H1 (cell line): ENCODE data around the gene DLX4. TPM values are rescaled to one million over a fixed set of nuclear protein-coding genes. Genes with fewer than 3 reads are reported as not detected.

Source experiments
- ASH2L ChIP-seq: fragments of 200-600, 300-600 bp; sonication (generic); IDR thresholded peaks from one replicate; pipeline ENCODE4 v1.7.1; 2017; ENCODE audit warnings: low read length
- BCL11A ChIP-seq, 2 experiments: IDR thresholded peaks; one replicate each; pipeline ENCODE4 v1.6.1; 2011; ENCODE audit warnings: low read depth in 2 of 2, low read length in 2 of 2, mild to moderate bottlenecking in 2 of 2
- CBX8 ChIP-seq: fragments of 300-800, 300-1000 bp; sonication (generic); IDR thresholded peaks from 2 replicates; pipeline ENCODE4 v1.7.1; 2016; ENCODE audit warnings: low read depth, low read length, borderline replicate concordance
- EZH2 ChIP-seq: fragments of 200-600 bp; sonication (generic); IDR thresholded peaks from 2 replicates; pipeline ENCODE4 v1.7.1; 2012; ENCODE audit warnings: low read depth, mild to moderate bottlenecking, moderate library complexity, low read length, inconsistent platforms; ENCODE audit not compliant: severe bottlenecking
- GABPA ChIP-seq: IDR thresholded peaks from 2 replicates; pipeline ENCODE4 v1.6.1; 2011; ENCODE audit warnings: mild to moderate bottlenecking, low read length, moderate library complexity, borderline replicate concordance; ENCODE audit not compliant: insufficient read depth
- KDM1A ChIP-seq: fragments of 200-600, 300-600 bp; sonication (generic); IDR thresholded peaks from 2 replicates; pipeline ENCODE4 v1.7.1; 2016; ENCODE audit warnings: mild to moderate bottlenecking, low read length, borderline replicate concordance
- KDM5A ChIP-seq: fragments of 200-600 bp; IDR thresholded peaks from 2 replicates; pipeline ENCODE4 v1.7.1; 2012; ENCODE audit warnings: mild to moderate bottlenecking, low read length, inconsistent platforms, mixed read lengths
- MAFK ChIP-seq: IDR thresholded peaks from 2 replicates; pipeline ENCODE4 v1.6.1; 2012; ENCODE audit warnings: low read depth, mild to moderate bottlenecking, improper control_type of control experiment, low read length
- RFX5 ChIP-seq: IDR thresholded peaks from 2 replicates; pipeline ENCODE4 v1.6.1; 2011; ENCODE audit warnings: low read depth, low read length, improper control_type of control experiment, borderline replicate concordance
- RNF2 ChIP-seq: fragments of 200-900, 300-1000 bp; sonication (generic); IDR thresholded peaks from 2 replicates; pipeline ENCODE4 v1.7.1; 2016; ENCODE audit warnings: borderline replicate concordance, low read depth, mild to moderate bottlenecking, antibody characterized with exemption, low read length; ENCODE audit not compliant: poor library complexity, severe bottlenecking; ENCODE audit errors: missing control alignments
- RXRA ChIP-seq: IDR thresholded peaks from 2 replicates; pipeline ENCODE4 v1.6.1; 2011; ENCODE audit warnings: low read depth, mild to moderate bottlenecking, low read length, moderate library complexity; ENCODE audit not compliant: insufficient read depth
- SIRT6 ChIP-seq: IDR thresholded peaks from one replicate; pipeline ENCODE4 v1.7.1; 2012; ENCODE audit warnings: low read length, inconsistent platforms
- SIX5 ChIP-seq: IDR thresholded peaks from 2 replicates; pipeline ENCODE4 v1.6.1; 2011; ENCODE audit warnings: mild to moderate bottlenecking, low read depth, low read length
- SP2 ChIP-seq: IDR thresholded peaks from 2 replicates; pipeline ENCODE4 v1.6.1; 2012; ENCODE audit warnings: mild to moderate bottlenecking, low read length, inconsistent platforms
- SRF ChIP-seq: IDR thresholded peaks from 2 replicates; pipeline ENCODE4 v1.6.1; 2011; ENCODE audit warnings: mild to moderate bottlenecking, low read depth, low read length, moderate library complexity
- SUZ12 ChIP-seq: fragments of 200-600 bp; sonication (generic); IDR thresholded peaks from 2 replicates; pipeline ENCODE4 v1.6.1; 2012; ENCODE audit warnings: mild to moderate bottlenecking, inconsistent platforms, low read length, moderate library complexity, mixed read lengths
- TCF12 ChIP-seq: IDR thresholded peaks from 2 replicates; pipeline ENCODE4 v1.6.1; 2011; ENCODE audit warnings: low read depth, mild to moderate bottlenecking, low read length
- polyA plus RNA-seq, 7 experiments: library from polyadenylated mRNA; depleted of rRNA in 3 of 7; stranded (reverse) in 5 of 7; unstranded in 2 of 7; fragments of >200 nt in 5 of 7; fragments of 200-250 nt in 2 of 7; gene quantifications; 1 replicate in 5 of 7; 2 replicates in 1 of 7; 4 replicates in 1 of 7; pipeline versions ENCODE4 v1.2.1 to v1.2.3, GENCODE V29; 2011 to 2013; ENCODE audit warnings: missing spikeins in 2 of 7, mixed read lengths in 2 of 7
- total RNA-seq: library from RNA; stranded (reverse); fragmentation: NEBNext Ultra II Directional; extraction: Animal tissue kit (Norgen Biotek cat#: 25700); gene quantifications from 2 replicates; pipeline ENCODE4 v1.2.1, GENCODE V29; 2021

Gene DLX4
- total and polyA plus RNA-seq, 2 of the 8 experiments (the other 6 are each of a cell fraction or from before 2014, with no cell fraction given), result 0.67 to 0.80 TPM

DNA sequence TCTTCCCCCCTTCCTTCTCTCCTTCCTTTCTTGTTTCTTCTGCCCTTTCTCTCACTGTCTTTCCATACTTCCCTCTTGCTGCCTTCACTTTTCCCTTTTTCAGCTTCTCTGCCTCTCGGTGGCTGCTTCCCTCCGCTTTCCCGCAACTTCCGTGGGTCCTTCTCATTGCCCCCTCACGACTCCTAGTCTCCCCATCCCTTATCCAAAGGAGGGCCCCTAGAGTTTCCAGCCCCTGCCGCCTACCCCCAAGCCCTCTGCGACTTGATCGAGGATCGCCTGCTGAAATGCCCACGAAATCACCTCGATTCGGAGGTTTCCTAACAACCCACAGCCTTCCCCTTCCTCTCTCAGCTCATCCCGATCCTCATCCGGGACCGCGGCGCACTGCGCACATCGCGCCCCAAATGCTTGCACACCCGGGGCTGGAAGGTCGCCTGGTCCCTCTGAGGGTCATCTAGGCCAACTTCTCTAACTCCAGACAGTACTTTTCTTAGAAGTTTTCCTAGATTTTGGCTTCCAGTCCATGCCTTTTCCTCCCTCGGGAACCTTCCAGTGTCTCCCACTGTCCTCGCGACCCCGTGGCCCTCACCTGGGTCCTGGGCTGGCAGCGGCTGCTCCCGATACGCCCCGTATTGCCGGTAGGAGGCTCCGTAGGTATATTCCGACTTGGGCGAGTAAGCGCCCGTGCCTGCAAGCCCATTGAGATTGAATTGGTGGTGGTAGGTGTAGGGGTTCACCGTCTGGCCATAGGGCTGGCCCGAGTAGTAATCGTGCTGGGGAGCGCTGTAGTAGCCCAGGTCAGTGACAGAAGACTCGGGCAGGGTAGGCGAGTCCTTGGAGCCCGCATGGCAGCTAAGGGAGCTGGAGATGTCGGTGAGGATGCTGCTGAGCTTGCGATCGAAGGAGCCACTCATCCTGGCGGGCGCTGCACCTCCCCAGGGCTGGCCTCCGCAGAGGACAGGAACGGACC is 25.4 kb downstream of the DLX4 start (continued):
- TF ChIP-seq TCF12 (no peak), EZH2 (peak; percentile 98), RXRA (no peak), RFX5 (no peak), BCL11A (IDR thresholded peaks at IDR 0.05; ENCODE audit: low read depth in 2 of 2, low read length in 2 of 2) (no peak), SUZ12 (peak; percentile 98), CBX8 (0 out of 2 replicates have a peak, but pooled peaks have one; percentile 56), SP2 (no peak), SRF (no peak), KDM1A (no peak), SIRT6 (no peak), SIX5 (no peak), MAFK (no peak), ASH2L (peak; percentile 52), GABPA (peak; percentile 56; the same call in 1 of the 2 replicates), RNF2 (peak; percentile 88), KDM5A (no peak)
